Activated CD8-positive, alpha-beta T cell treated with anti-CD3 and anti-CD28 coated beads for 36 hours (primary cell): ENCODE data around the gene CRIP2. TPM values are rescaled to one million over a fixed set of nuclear protein-coding genes. Genes with fewer than 3 reads are reported as not detected.

ENCODE experiments used
- ATAC-seq: fragments of 200-7000 bp; cut with Tn5 transposase; one replicate; pipeline ENCODE4 v1.10.0; 2021; ENCODE audit warnings: mild to moderate bottlenecking, moderate library complexity
- CTCF ChIA-PET: fragments of 350-600 bp; sonication (Branson Sonifier 250); formaldehyde crosslinking; loops from one replicate; lab custom pipeline; 2021; ENCODE audit warnings: antibody characterized with exemption; lab: Charles Lee
- POLR2A ChIA-PET: fragments of 350-600 bp; sonication (Branson Sonifier 250); formaldehyde crosslinking; loops from one replicate; lab custom pipeline; 2021; ENCODE audit warnings: antibody characterized with exemption; lab: Charles Lee
- DNase-seq: peaks from one replicate; pipeline ENCODE4 v3.0.0-alpha.2; 2020
- H3K27ac Mint-ChIP-seq: one replicate; pipeline ENCODE4 v1.8.0; 2021; ENCODE audit warnings: mild to moderate bottlenecking, mixed read lengths
- H3K27me3 Mint-ChIP-seq: one replicate; pipeline ENCODE4 v1.8.0; 2021; ENCODE audit warnings: mixed read lengths
- H3K36me3 Mint-ChIP-seq: one replicate; pipeline ENCODE4 v1.8.0; 2021; ENCODE audit warnings: low read depth, mixed read lengths
- H3K4me1 Mint-ChIP-seq: one replicate; pipeline ENCODE4 v1.8.0; 2021; ENCODE audit warnings: low read depth, mixed read lengths
- H3K4me3 Mint-ChIP-seq: one replicate; pipeline ENCODE4 v1.8.0; 2021; ENCODE audit warnings: mild to moderate bottlenecking, moderate library complexity, mixed read lengths
- H3K9me3 Mint-ChIP-seq: one replicate; pipeline ENCODE4 v1.8.0; 2021; ENCODE audit warnings: mixed read lengths
- CTCF ChIP-seq: fragments of 200-600 bp; IDR thresholded peaks from one replicate; pipeline ENCODE4 v1.8.0; 2022; ENCODE audit warnings: antibody characterized with exemption, mild to moderate bottlenecking
- intact Hi-C: fragments of 100-400 bp; cut with micrococcal nuclease; formaldehyde crosslinking; loops from one replicate; pipeline ENCODE4 v1.10.0; 2022
- total RNA-seq, 2 experiments: library from RNA; stranded (reverse); gene quantifications; one replicate each; pipeline ENCODE4 v1.2.3, GENCODE V29; 2021

Gene CRIP2
- total RNA-seq, 2 experiments from 2014 or later, result 0.45 TPM; not detected in 1

DNA sequence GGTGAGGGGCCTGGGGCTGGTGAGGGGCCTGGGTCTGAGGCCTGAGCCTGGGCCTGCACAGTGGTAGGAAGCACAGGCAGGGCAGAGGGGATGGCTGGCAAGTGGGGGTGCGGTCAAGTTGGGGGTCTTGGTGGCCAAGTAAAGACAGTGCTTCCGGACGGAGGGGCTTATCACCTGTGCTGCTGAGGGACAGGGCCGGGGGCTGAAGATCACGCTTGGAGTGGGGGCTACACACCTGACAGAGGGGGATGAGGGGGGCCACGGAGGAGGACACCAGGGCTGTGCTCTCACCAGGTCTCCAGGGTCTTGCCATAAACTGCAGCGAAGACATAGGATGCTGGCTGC lies 28.6 kb downstream of the CRIP2 start:
- ChIA-PET CTCF (no interaction called here), POLR2A (no interaction called here)
- DNase-seq (no peak), ATAC-seq (no peak)
- Mint-ChIP-seq H3K4me1 (no peaks in the 10 kb centered on the region), H3K9me3 (no peaks in the 10 kb centered on the region), H3K27ac (no peak overlapping the region), H3K36me3 (no peaks in the 10 kb centered on the region), H3K27me3 (peaks cover 9% of the 10 kb centered on the region), H3K4me3 (no peak overlapping the region)
- intact Hi-C loops, result no loop called here
- TF ChIP-seq CTCF, result no peak

DNA sequence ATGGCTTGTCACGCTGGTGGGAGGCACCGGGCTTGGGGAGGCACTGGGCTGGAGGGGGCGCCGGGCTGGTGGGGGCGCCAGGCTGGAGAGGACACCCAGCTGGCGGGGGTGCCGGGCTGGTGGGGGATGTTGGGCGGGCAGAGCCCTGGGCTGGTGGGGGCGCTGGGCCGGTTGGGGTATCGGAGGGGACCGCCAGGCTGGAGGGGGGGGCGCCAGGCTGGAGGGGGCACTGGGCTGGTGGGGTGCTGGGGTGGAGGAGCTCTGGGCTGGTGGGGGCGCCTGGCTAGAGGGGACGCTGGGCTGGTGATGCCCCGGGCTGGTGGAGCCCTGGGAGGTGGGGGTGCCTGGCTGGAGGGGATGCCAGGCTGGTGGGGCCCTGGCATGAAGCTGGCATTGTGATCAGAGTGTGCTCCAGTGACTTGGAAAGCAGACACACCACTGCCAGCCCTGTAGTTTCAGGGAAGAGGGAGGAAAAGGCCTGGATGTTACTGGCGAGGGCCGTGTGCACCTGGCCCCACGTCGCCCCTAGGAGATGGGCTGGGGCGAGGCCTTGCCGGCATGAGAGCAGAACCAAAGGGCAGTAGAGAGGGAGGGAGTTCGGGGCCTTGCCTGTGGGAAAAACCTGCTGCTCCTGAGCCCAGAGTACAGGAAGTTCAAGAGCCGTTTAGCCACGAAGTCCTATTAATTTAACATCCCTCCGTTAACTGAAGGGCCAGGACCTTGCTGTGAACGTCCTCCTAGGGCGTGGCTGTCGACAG lies 29.5 kb downstream of the CRIP2 start:
- no peak overlapping the region for H3K4me3 Mint-ChIP-seq
- H3K36me3 Mint-ChIP-seq, result no peaks in the 10 kb centered on the region
- ChIA-PET POLR2A (no interaction called here), CTCF (no interaction called here)
- H3K27me3 Mint-ChIP-seq, result peaks cover 14% of the 10 kb centered on the region
- ATAC-seq, result no peak
- no peak for DNase-seq
- no peak for TF ChIP-seq CTCF
- H3K9me3 Mint-ChIP-seq, result no peaks in the 10 kb centered on the region
- no peaks in the 10 kb centered on the region for H3K4me1 Mint-ChIP-seq
- intact Hi-C loops, result no loop called here
- H3K27ac Mint-ChIP-seq, result no peak overlapping the region

DNA sequence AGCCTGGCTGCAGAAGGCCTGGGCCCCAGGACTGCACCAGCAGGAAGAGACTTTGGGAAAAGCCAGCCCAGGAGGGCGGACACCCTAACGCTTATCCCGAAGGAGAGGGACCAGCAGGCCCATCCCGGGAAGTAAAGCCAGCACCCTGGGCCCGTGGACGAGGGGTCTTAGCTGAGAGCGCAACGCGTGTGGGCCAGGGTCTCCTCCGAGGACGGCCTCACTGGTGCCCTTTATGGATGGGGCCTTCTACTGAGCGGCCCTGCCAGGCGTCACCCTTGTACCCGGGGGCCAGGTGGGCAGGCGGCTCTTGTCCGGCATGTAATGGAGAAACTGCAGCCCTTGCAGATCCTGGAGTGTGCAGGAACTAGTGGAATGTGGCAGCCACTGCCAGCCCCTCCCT lies 30.5 kb downstream of the CRIP2 start:
- CTCF ChIA-PET, result no interaction called here
- intact Hi-C loops, result no loop called here

DNA sequence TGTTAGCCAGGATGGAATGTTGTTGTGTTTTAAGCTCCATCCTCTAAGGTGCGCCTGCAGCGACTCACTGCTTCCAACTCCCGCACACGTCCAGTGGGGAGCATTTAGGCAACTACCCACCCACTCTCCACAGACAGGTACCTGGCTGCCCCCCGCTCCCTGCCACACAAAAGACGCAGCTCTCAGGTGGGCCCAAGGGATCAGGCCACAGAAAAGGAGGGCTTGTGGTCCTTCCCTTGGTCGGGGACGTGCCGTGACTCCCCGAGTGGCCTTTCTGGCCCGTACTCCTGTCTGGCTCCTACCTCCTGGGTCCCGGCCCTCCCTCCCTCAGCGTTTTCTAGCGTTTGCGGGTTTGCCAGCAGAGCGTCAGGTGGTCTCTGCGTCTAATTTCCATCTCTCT lies 32.6 kb downstream of the CRIP2 start:
- POLR2A ChIA-PET, result interaction anchor here (0.6 to 1.4 kb wide), 2 partner anchors 10 kb away, joined by 3 to 5 read pairs; no protein-coding TSS in a partner anchor
- no peak for DNase-seq
- intact Hi-C loops, result no loop called here
- ATAC-seq, result no peak
- Mint-ChIP-seq H3K27ac (no peak overlapping the region), H3K4me3 (no peak overlapping the region), H3K9me3 (no peaks in the 10 kb centered on the region), H3K36me3 (no peaks in the 10 kb centered on the region), H3K27me3 (peaks cover 22% of the 10 kb centered on the region), H3K4me1 (no peaks in the 10 kb centered on the region)
- CTCF ChIA-PET, result interaction anchor here (1.1 kb wide), 1 partner anchor 27 kb away, joined by 4 read pairs; no protein-coding TSS in a partner anchor
- no peak for TF ChIP-seq CTCF

More for the DNA sequence above, 30.5 kb downstream of the CRIP2 start:
- H3K4me3 Mint-ChIP-seq, result no peak overlapping the region
- H3K36me3 Mint-ChIP-seq, result no peaks in the 10 kb centered on the region
- DNase-seq (no peak), ATAC-seq (no peak)
- no peaks in the 10 kb centered on the region for H3K9me3 Mint-ChIP-seq
- no peak for TF ChIP-seq CTCF
- POLR2A ChIA-PET, result interaction anchor here (0.6 kb wide), 1 partner anchor 10 kb away, joined by 3 read pairs; no protein-coding TSS in a partner anchor
- H3K4me1 Mint-ChIP-seq, result no peaks in the 10 kb centered on the region
- peaks cover 14% of the 10 kb centered on the region for H3K27me3 Mint-ChIP-seq
- H3K27ac Mint-ChIP-seq, result no peak overlapping the region

- intact Hi-C loops, result no loop called here
- no peaks in the 10 kb centered on the region for H3K4me1 Mint-ChIP-seq
- H3K4me3 Mint-ChIP-seq, result no peak overlapping the region
- H3K9me3 Mint-ChIP-seq, result no peaks in the 10 kb centered on the region
- TF ChIP-seq CTCF, result no peak
- no peak overlapping the region for H3K27ac Mint-ChIP-seq
- H3K27me3 Mint-ChIP-seq, result peaks cover 20% of the 10 kb centered on the region
- POLR2A ChIA-PET, result interaction anchor here (1.4 kb wide), 1 partner anchor 10 kb away, joined by 5 read pairs; no protein-coding TSS in a partner anchor
- CTCF ChIA-PET, result interaction anchor here (1.1 kb wide), 1 partner anchor 27 kb away, joined by 4 read pairs; no protein-coding TSS in a partner anchor
- DNase-seq, result no peak
- no peaks in the 10 kb centered on the region for H3K36me3 Mint-ChIP-seq
- ATAC-seq, result no peak
Measured at GRCh38 chr14:105508069-105508468, 33.4 kb downstream of the CRIP2 start.
